H1 (cell line): Measurements from ENCODE around the gene DAZL. TPM values are rescaled to one million over a fixed set of nuclear protein-coding genes. Genes with fewer than 3 reads are reported as not detected.

Experiments
- BACH1 ChIP-seq: IDR thresholded peaks from 2 replicates; pipeline ENCODE4 v1.6.1; 2012; ENCODE audit warnings: low read length, improper control_type of control experiment
- BRCA1 ChIP-seq: IDR thresholded peaks from 2 replicates; pipeline ENCODE4 v1.6.1; 2012; ENCODE audit warnings: low read depth, low read length, improper control_type of control experiment
- polyA plus RNA-seq, 7 experiments: library from polyadenylated mRNA; depleted of rRNA in 3 of 7; stranded (reverse) in 5 of 7; unstranded in 2 of 7; fragments of >200 nt in 5 of 7; fragments of 200-250 nt in 2 of 7; gene quantifications; 1 replicate in 5 of 7; 2 replicates in 1 of 7; 4 replicates in 1 of 7; pipeline versions ENCODE4 v1.2.1 to v1.2.3, GENCODE V29; 2011 to 2013; ENCODE audit warnings: missing spikeins in 2 of 7, mixed read lengths in 2 of 7
- total RNA-seq: library from RNA; stranded (reverse); fragmentation: NEBNext Ultra II Directional; extraction: Animal tissue kit (Norgen Biotek cat#: 25700); gene quantifications from 2 replicates; pipeline ENCODE4 v1.2.1, GENCODE V29; 2021

The DAZL gene
- total and polyA plus RNA-seq, 2 of the 8 experiments (the other 6 are each of a cell fraction or from before 2014, with no cell fraction given), result 3.4 to 5.9 TPM

- TF ChIP-seq BACH1 (no peak), BRCA1 (no peak)
Observed at GRCh38 chr3:16614033-16615031, 9.1 kb upstream of the DAZL start (continued).
